OCI-LY7 (cell line): ENCODE results near the gene SAA2.

ENCODE experiments used
- EZH2phosphoT487 ChIP-seq: fragments of 200-600 bp; sonication (generic); IDR thresholded peaks from 2 replicates; pipeline ENCODE4 v1.6.1; 2018; ENCODE audit warnings: low read depth, borderline replicate concordance, mild to moderate bottlenecking, mixed run types, antibody characterized with exemption, low read length, moderate library complexity, mixed read lengths
- TF ChIP-seq, protein P1 (sequence below): fragments of 200-600 bp; sonication (generic); conservative IDR thresholded peaks from 2 replicates; pipeline ENCODE4 v1.5.1; 2014; ENCODE audit warnings: mild to moderate bottlenecking, antibody characterized with exemption, low read length, moderate library complexity, mixed read lengths

DNA sequence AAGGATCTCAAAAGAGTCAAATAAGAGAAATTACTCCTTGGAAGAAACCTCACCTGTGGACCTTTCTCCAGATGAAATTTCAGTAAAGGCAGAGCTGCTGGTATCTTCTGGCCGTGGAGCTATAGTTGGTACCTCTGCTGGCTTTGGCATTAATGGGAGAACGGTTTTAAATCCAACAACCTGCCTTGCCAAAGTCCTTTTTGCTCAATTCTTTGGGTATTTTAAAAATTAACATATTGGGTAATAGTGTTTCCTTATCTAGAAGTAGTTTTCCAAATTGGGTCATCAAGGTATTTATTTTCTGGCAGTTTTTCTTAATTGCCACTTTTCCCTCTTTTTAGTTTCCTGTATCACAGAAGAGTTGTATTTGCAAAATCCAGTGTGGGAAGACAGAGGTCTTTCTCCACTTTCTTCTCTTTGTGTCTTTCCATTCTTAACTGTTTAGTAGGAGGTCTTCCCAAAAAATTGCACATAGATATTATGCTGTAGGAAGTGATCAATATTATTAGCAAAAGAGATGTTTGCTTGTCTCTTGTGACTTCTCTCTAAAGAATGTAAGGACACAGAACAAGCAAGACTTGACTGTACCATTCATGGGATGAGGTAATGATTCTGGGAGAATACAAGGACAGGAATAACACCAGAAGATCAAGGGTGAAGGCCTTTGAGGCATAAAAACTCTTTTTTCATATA, 11.7 kb downstream of the SAA2 start, which contains the start of gene SAA4:
- TF ChIP-seq, protein P1, sequence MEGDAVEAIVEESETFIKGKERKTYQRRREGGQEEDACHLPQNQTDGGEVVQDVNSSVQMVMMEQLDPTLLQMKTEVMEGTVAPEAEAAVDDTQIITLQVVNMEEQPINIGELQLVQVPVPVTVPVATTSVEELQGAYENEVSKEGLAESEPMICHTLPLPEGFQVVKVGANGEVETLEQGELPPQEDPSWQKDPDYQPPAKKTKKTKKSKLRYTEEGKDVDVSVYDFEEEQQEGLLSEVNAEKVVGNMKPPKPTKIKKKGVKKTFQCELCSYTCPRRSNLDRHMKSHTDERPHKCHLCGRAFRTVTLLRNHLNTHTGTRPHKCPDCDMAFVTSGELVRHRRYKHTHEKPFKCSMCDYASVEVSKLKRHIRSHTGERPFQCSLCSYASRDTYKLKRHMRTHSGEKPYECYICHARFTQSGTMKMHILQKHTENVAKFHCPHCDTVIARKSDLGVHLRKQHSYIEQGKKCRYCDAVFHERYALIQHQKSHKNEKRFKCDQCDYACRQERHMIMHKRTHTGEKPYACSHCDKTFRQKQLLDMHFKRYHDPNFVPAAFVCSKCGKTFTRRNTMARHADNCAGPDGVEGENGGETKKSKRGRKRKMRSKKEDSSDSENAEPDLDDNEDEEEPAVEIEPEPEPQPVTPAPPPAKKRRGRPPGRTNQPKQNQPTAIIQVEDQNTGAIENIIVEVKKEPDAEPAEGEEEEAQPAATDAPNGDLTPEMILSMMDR = no peak
- TF ChIP-seq EZH2phosphoT487 = no peak
